ENCODE measurements around the gene SLX4IP.

GRCh38 chr20:10652660-10653261 lies 217.7 kb downstream of the SLX4IP start:
- no peak for TF ChIP-seq TAF1 (IDR thresholded peaks at IDR 0.05; ENCODE audit: borderline replicate concordance, insufficient read depth, low read length)
- no peak for TF ChIP-seq POLR2AphosphoS5 (IDR thresholded peaks at IDR 0.05; ENCODE audit: low read depth, low read length)
- no peak for TF ChIP-seq REST (IDR thresholded peaks at IDR 0.05; ENCODE audit: insufficient read depth in 1 of 2, low read depth in 2 of 2, low read length in 2 of 2)

Measured in PFSK-1 (cell line).